ENCODE data around the gene ZBTB45. TPM values are rescaled to one million over a fixed set of nuclear protein-coding genes. Genes with fewer than 3 reads are reported as not detected.

ZBTB45 gene
- total and polyA plus RNA-seq, 10 of the 15 experiments (the other 5 are each of a cell fraction or from before 2014, with no cell fraction given): 0.29 to 17.2 (median 4.2) TPM

- TF ChIP-seq CTCF (IDR thresholded peaks at IDR 0.05 in 2 of 3, conservative IDR thresholded peaks at IDR 0.05 in 1 of 3; ENCODE audit: control insufficient read depth in 2 of 3, extremely low read depth in 1 of 3, insufficient read depth in 1 of 3, low read depth in 3 of 3, low read length in 3 of 3): peak in 2 of 3 experiments; percentile 58 to 65; a peak in 3 of 6 replicates
- peak; percentile 19; the same call in 1 of the 2 replicates for TF ChIP-seq SMC3 (IDR thresholded peaks at IDR 0.05; ENCODE audit: borderline replicate concordance, low read length)
- peak; percentile 60; the same call in 1 of the 2 replicates for TF ChIP-seq ZSCAN29 (IDR thresholded peaks at IDR 0.05)
These were observed 589 bp downstream of the ZBTB45 start (continued) for GRCh38 chr19:58519087-58519354.

GRCh38 chr19:58518256-58519086, 1.1 kb downstream of the ZBTB45 start:
- POLR2A ChIA-PET: interaction anchor here (0.7 to 3.0 kb wide), 7 partner anchors 29 to 240 kb away, joined by 3 to 16 read pairs (median 5); partner anchors contain the start of genes CHMP2A and UBE2M
- RAD21 ChIA-PET (ENCODE audit: unreplicated experiment): interaction anchor here (0.6 to 4.0 kb wide), 4 partner anchors 35 to 137 kb away, joined by 3 to 50 read pairs (median 14); no protein-coding TSS in a partner anchor
- SMC1A ChIA-PET (ENCODE audit: uncharacterized antibody, unreplicated experiment): interaction anchor here (1.2 to 3.6 kb wide), 4 partner anchors 19 to 1019 kb away, joined by 3 to 43 read pairs (median 3); partner anchors contain the start of gene ZNF773
- H3K4me3 ChIP-seq: peak overlapping the region; percentile 89
- H2AFZ ChIP-seq (ENCODE audit: control insufficient read depth, low read depth, low read length): no peak overlapping the region; the same call in 1 of the 2 replicates
- peak overlapping the region; percentile 88 for H3K27ac ChIP-seq (ENCODE audit: control insufficient read depth, insufficient read depth)
- in situ Hi-C loops (cut with MboI): no loop called here
- intact Hi-C loops (cut with micrococcal nuclease; ENCODE audit: unreplicated experiment): loop anchor here (1.0 to 5.0 kb wide), 4 partner anchors 42 to 191 kb away; partner anchors contain the start of genes MZF1, ZNF446, ZNF837 and ZSCAN22
- ATAC-seq: no peak
- peak overlapping the region; percentile 60 for H3K4me2 ChIP-seq (ENCODE audit: control insufficient read depth, insufficient read depth)
- H3K4me1 ChIP-seq (ENCODE audit: control insufficient read depth, insufficient read depth, low read length): peaks cover 23% of the 10 kb centered on the region
- CTCF ChIA-PET: interaction anchor here (0.9 to 4.2 kb wide), 13 partner anchors 14 to 780 kb away, joined by 3 to 67 read pairs (median 8); partner anchors contain the start of genes CHMP2A, ZNF274, ZNF497 and ZSCAN22
- H3K9me3 ChIP-seq (replicated peaks; ENCODE audit: control insufficient read depth, insufficient read depth, low read length): no peaks in the 10 kb centered on the region
- BruUV-seq (replicated peaks): no TSS peak
- peaks cover 39% of the 10 kb centered on the region for H3K79me2 ChIP-seq (ENCODE audit: control insufficient read depth, insufficient read depth, low read length)
- peaks cover 0 to 8% of the 10 kb centered on the region in 2 experiments; a peak in 3 of 4 replicates for H3K36me3 ChIP-seq (ENCODE audit: control insufficient read depth in 2 of 2, insufficient read depth in 2 of 2, low read length in 1 of 2)
- FAIRE-seq: no peak
- H4K20me1 ChIP-seq (ENCODE audit: control insufficient read depth, insufficient read depth): no peaks in the 10 kb centered on the region
- no peaks in the 10 kb centered on the region for H3K27me3 ChIP-seq (replicated peaks in 1 of 2; ENCODE audit: control insufficient read depth in 2 of 2, insufficient read depth in 2 of 2, low read length in 1 of 2)
- H3K9ac ChIP-seq (ENCODE audit: control insufficient read depth, insufficient read depth, low read length): peak overlapping the region; percentile 90
- DNase-seq (ENCODE audit: low read depth, low spot score): no peak
- WGBS (ENCODE audit: insufficient coverage, insufficient replicate concordance, low lambda C conversion rate, missing lambda C conversion rate): 3% methylated on average over 22 of the region's 22 CpGs
- TF ChIP-seq TBL1XR1 (IDR thresholded peaks at IDR 0.05; ENCODE audit: low read depth, low read length) (no peak), POLR2AphosphoS2 (IDR thresholded peaks at IDR 0.05; ENCODE audit: low read depth, low read length) (peak; percentile 44; the same call in 1 of the 2 replicates), POLR2A (IDR thresholded peaks at IDR 0.05; ENCODE audit: low read depth, low read length) (0 out of 2 replicates have a peak, but pooled peaks have one; percentile 3), SPI1 (IDR thresholded peaks at IDR 0.05; ENCODE audit: borderline replicate concordance, insufficient read depth, low read depth, low read length) (peak; percentile 51; the same call in 1 of the 2 replicates)

Measured in GM12878 (cell line).